ENCODE data around the gene FAM72C.
"Not testable (repeated sequence)": the region's sequence is repeated elsewhere in the genome, so short reads cannot be mapped to it uniquely, and the experiment has no call there.

GRCh38 chr1:143945253-143945652 is 26.5 kb downstream of the FAM72C start:
- TF ChIP-seq ARNT (IDR thresholded peaks at IDR 0.05); PKNOX1 (IDR thresholded peaks at IDR 0.05); FOXK2 (IDR thresholded peaks at IDR 0.05); NFRKB (IDR thresholded peaks at IDR 0.05); L3MBTL2 (conservative IDR thresholded peaks at IDR 0.05); SP1 (IDR thresholded peaks at IDR 0.05); ELF4 (IDR thresholded peaks at IDR 0.05); BHLHE40 (IDR thresholded peaks at IDR 0.05; ENCODE audit: borderline replicate concordance); FOXM1 (IDR thresholded peaks at IDR 0.05; ENCODE audit: borderline replicate concordance); HDGF (IDR thresholded peaks at IDR 0.05; ENCODE audit: borderline replicate concordance); LEF1 (IDR thresholded peaks at IDR 0.05; ENCODE audit: borderline replicate concordance); SUZ12 (IDR thresholded peaks at IDR 0.05); TARDBP (IDR thresholded peaks at IDR 0.05): not testable (repeated sequence)
